SJSA1 (cell line): ENCODE data around the gene HSPA8. TPM values are rescaled to one million over a fixed set of nuclear protein-coding genes. Genes with fewer than 3 reads are reported as not detected.

Experiments
- total RNA-seq: library from RNA; depleted of rRNA; stranded (reverse); fragments of >200 nt; shearing (Covaris generic); gene quantifications from 2 replicates; pipeline ENCODE4 v1.2.3, GENCODE V29; 2014; rRNA removed

HSPA8 gene
- total RNA-seq, 1 experiment from 2014 or later, result 2,693 TPM

Other genes starting within 250 kb of the HSPA8 start
- not detected in 2 replicates for gene CRTAM, start 223.6 kb downstream of the HSPA8 start, total RNA-seq
- 2.4 and 2.6 TPM in 2 replicates for gene JHY, start 179.4 kb downstream of the HSPA8 start, total RNA-seq
- not detected in 2 replicates for gene BSX, start 80.3 kb downstream of the HSPA8 start, total RNA-seq
- 21.6 and 39.6 TPM in 2 replicates for gene CLMP, start 133.1 kb upstream of the HSPA8 start, total RNA-seq